ENCODE results near the gene POU2AF3. TPM values are rescaled to one million over a fixed set of nuclear protein-coding genes. Genes with fewer than 3 reads are reported as not detected.

POU2AF3 gene
- total RNA-seq, 1 donor from 2014 or later, result 2.1 TPM

DNA sequence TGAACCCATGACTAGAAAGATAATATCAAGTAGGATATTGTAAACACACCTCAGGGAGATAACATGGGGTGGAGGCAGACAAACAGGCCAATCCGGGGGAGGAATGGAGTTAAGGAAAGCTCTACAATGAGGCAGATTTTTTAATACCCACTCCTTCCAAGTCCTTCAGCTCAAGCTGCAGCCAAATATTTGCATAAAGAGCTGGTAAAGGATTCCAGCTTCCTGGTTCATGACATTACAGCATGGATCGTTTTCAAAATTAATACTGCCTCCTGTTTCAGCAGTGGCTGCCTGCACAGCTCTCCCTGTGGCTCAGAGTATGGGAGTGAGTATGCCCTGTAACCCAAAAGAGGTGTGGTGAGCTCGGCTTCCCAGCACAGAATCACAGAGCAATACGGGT is 5.1 kb downstream of the POU2AF3 start:
- Mint-ChIP-seq H3K27ac (no peak overlapping the region), H3K9me3 (no peaks in the 10 kb centered on the region), H3K4me3 (no peak overlapping the region), H3K36me3 (no peaks in the 10 kb centered on the region), H3K27me3 (ENCODE audit: insufficient read depth, low read depth) (peaks cover 17% of the 10 kb centered on the region), H3K4me1 (peaks cover 12% of the 10 kb centered on the region)
- Histone ChIP-seq H3K4me2 (no peak overlapping the region), H4K20me1 (ENCODE audit: low read depth) (no peaks in the 10 kb centered on the region), H3K27ac (no peak overlapping the region), H3K4me3 (no peak overlapping the region), H3K36me3 (no peaks in the 10 kb centered on the region), H3F3A (ENCODE audit: low read depth) (peaks cover under 1% of the 10 kb centered on the region), H3K9ac (no peak overlapping the region), H3K9me3 (ENCODE audit: low read depth) (no peaks in the 10 kb centered on the region), H2AFZ (replicated peaks) (no peak overlapping the region), H3K79me2 (ENCODE audit: low read depth) (no peaks in the 10 kb centered on the region), H3K4me1 (no peaks in the 10 kb centered on the region), H3K27me3 (peaks cover 42% of the 10 kb centered on the region)
- no peak for DNase-seq (ENCODE audit: low spot score)
- no peak for TF ChIP-seq EZH2 (IDR thresholded peaks at IDR 0.05)
- TF ChIP-seq, protein P1, sequence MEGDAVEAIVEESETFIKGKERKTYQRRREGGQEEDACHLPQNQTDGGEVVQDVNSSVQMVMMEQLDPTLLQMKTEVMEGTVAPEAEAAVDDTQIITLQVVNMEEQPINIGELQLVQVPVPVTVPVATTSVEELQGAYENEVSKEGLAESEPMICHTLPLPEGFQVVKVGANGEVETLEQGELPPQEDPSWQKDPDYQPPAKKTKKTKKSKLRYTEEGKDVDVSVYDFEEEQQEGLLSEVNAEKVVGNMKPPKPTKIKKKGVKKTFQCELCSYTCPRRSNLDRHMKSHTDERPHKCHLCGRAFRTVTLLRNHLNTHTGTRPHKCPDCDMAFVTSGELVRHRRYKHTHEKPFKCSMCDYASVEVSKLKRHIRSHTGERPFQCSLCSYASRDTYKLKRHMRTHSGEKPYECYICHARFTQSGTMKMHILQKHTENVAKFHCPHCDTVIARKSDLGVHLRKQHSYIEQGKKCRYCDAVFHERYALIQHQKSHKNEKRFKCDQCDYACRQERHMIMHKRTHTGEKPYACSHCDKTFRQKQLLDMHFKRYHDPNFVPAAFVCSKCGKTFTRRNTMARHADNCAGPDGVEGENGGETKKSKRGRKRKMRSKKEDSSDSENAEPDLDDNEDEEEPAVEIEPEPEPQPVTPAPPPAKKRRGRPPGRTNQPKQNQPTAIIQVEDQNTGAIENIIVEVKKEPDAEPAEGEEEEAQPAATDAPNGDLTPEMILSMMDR (IDR thresholded peaks at IDR 0.05), result no peak

DNA sequence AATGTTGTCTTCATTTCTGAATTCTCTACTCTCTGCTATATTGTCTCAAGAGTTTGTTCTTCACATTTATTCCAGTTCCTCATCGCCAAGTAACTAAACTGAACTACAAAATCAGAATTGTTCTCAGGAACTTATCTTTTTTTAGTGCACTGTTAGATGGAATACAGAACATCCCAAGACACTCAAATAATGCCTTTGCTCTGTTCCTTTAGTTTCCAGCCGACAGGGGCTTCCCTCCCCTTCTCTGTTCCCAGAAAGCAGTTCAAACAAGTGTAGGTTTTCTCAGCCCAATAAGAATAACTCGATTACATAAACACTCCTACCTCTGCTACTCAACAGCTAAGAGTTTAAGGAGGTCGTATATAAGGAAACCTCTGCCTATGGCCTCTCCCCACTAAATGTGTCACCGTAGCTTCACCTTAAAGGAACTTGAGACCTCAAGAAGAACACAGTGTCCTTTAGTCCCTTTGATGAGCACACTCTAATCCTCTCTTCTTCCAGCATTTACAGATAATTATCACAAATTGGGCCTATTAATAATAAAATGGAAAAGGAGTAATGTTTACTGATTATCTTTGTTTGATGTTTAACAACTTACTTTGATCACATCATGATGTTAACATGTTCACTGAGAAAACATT is 6.9 kb downstream of the POU2AF3 start:
- Histone ChIP-seq H3K4me2 (no peak overlapping the region), H4K20me1 (ENCODE audit: low read depth) (no peaks in the 10 kb centered on the region), H3K4me1 (no peaks in the 10 kb centered on the region), H3K79me2 (ENCODE audit: low read depth) (no peaks in the 10 kb centered on the region), H3K9ac (no peak overlapping the region), H2AFZ (replicated peaks) (no peak overlapping the region), H3K4me3 (no peak overlapping the region), H3K9me3 (ENCODE audit: low read depth) (no peaks in the 10 kb centered on the region), H3F3A (ENCODE audit: low read depth) (no peaks in the 10 kb centered on the region), H3K27me3 (peaks cover 24% of the 10 kb centered on the region), H3K27ac (no peak overlapping the region), H3K36me3 (no peaks in the 10 kb centered on the region)
- H3K4me3 Mint-ChIP-seq, result no peak overlapping the region
- no peak for TF ChIP-seq EZH2 (IDR thresholded peaks at IDR 0.05)
- DNase-seq (ENCODE audit: low spot score), result no peak
- no peaks in the 10 kb centered on the region for H3K9me3 Mint-ChIP-seq
- peaks cover 12% of the 10 kb centered on the region for H3K4me1 Mint-ChIP-seq
- peaks cover 15% of the 10 kb centered on the region for H3K27me3 Mint-ChIP-seq (ENCODE audit: insufficient read depth, low read depth)
- no peak overlapping the region for H3K27ac Mint-ChIP-seq
- no peaks in the 10 kb centered on the region for H3K36me3 Mint-ChIP-seq

DNA sequence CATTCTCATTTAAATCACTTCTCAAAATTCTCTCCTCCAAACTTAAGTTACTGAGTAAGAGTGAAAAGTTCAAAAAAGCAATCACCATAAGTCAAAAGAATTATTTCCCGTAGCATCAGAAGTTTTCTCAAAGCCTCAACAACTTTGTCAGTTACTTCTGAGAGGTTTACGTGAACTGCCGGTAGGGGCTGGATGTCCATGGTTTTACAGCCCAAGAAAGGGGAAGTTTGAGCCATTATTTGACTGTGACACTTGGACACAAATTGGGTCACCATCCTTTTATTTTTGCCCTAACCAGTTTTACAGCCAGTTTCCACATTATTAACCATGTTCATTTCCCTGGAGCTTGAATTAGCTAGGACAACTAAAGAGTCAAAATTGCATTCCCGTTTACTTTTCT is 7.5 kb downstream of the POU2AF3 start:
- Histone ChIP-seq H3K4me1 (no peaks in the 10 kb centered on the region), H3K4me2 (no peak overlapping the region), H2AFZ (replicated peaks) (no peak overlapping the region), H3K79me2 (ENCODE audit: low read depth) (no peaks in the 10 kb centered on the region), H3K4me3 (no peak overlapping the region), H3F3A (ENCODE audit: low read depth) (no peaks in the 10 kb centered on the region), H4K20me1 (ENCODE audit: low read depth) (no peaks in the 10 kb centered on the region), H3K27ac (no peak overlapping the region), H3K9ac (no peak overlapping the region), H3K27me3 (peaks cover 18% of the 10 kb centered on the region), H3K36me3 (no peaks in the 10 kb centered on the region), H3K9me3 (ENCODE audit: low read depth) (no peaks in the 10 kb centered on the region)
- H3K27ac Mint-ChIP-seq, result no peak overlapping the region
- DNase-seq (ENCODE audit: low spot score), result no peak
- no peaks in the 10 kb centered on the region for H3K9me3 Mint-ChIP-seq
- peaks cover 12% of the 10 kb centered on the region for H3K4me1 Mint-ChIP-seq
- H3K27me3 Mint-ChIP-seq (ENCODE audit: insufficient read depth, low read depth), result peaks cover 10% of the 10 kb centered on the region
- TF ChIP-seq, protein P1 (IDR thresholded peaks at IDR 0.05), result no peak
- TF ChIP-seq EZH2phosphoT487 (IDR thresholded peaks at IDR 0.05), result no peak
- TF ChIP-seq EZH2 (IDR thresholded peaks at IDR 0.05), result no peak
- H3K4me3 Mint-ChIP-seq, result no peak overlapping the region
- no peaks in the 10 kb centered on the region for H3K36me3 Mint-ChIP-seq

DNA sequence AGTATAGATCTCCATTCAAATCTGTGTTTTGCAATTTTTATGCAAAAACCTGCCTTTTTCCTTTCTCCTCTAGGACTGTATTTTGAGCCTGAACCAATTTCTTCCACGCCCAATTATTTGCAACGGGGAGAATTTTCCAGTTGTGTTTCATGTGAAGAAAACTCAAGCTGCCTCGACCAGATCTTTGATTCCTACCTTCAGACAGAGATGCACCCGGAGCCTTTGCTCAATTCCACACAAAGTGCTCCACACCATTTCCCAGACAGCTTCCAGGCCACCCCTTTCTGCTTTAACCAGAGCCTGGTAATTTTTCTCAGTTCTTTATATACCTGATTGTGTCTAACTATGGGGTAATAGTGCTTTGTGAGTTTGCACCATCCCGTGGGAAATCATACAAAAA is 8.0 kb downstream of the POU2AF3 start:
- no peaks in the 10 kb centered on the region for H3K36me3 ChIP-seq
- TF ChIP-seq, protein P1 (IDR thresholded peaks at IDR 0.05), result no peak
- TF ChIP-seq EZH2phosphoT487 (IDR thresholded peaks at IDR 0.05) (no peak), EZH2 (IDR thresholded peaks at IDR 0.05) (no peak)
- no peaks in the 10 kb centered on the region for H3F3A ChIP-seq (ENCODE audit: low read depth)
- H3K27me3 ChIP-seq, result peaks cover 13% of the 10 kb centered on the region
- Mint-ChIP-seq H3K4me1 (peaks cover 12% of the 10 kb centered on the region), H3K36me3 (no peaks in the 10 kb centered on the region), H3K27me3 (ENCODE audit: insufficient read depth, low read depth) (peaks cover 10% of the 10 kb centered on the region), H3K9me3 (no peaks in the 10 kb centered on the region), H3K27ac (no peak overlapping the region), H3K4me3 (no peak overlapping the region)
- no peak overlapping the region for H3K4me3 ChIP-seq
- H2AFZ ChIP-seq (replicated peaks), result no peak overlapping the region
- no peaks in the 10 kb centered on the region for H4K20me1 ChIP-seq (ENCODE audit: low read depth)
- H3K4me2 ChIP-seq, result no peak overlapping the region
- no peak overlapping the region for H3K27ac ChIP-seq
- no peaks in the 10 kb centered on the region for H3K79me2 ChIP-seq (ENCODE audit: low read depth)
- no peak overlapping the region for H3K9ac ChIP-seq
- no peaks in the 10 kb centered on the region for H3K9me3 ChIP-seq (ENCODE audit: low read depth)
- DNase-seq (ENCODE audit: low spot score), result no peak
- no peaks in the 10 kb centered on the region for H3K4me1 ChIP-seq

Data from neural progenitor cell (in vitro differentiated cells).